GM23248 (cell line): ENCODE data around the gene DLG2.

ENCODE experiments used
- EZH2 ChIP-seq: fragments of 200-600 bp; sonication (generic); IDR thresholded peaks from 2 replicates; pipeline ENCODE4 v1.6.1; 2018; ENCODE audit warnings: antibody characterized with exemption, mild to moderate bottlenecking; ENCODE audit not compliant: insufficient read depth, poor library complexity, severe bottlenecking
- EZH2phosphoT487 ChIP-seq: fragments of 200-600 bp; sonication (generic); IDR thresholded peaks from 2 replicates; pipeline ENCODE4 v1.6.1; 2018; ENCODE audit warnings: antibody characterized with exemption, moderate library complexity, mild to moderate bottlenecking, low read depth; ENCODE audit not compliant: insufficient read depth

- TF ChIP-seq EZH2phosphoT487, result no peak
- TF ChIP-seq EZH2, result no peak
These were observed 182.7 kb downstream of the DLG2 start for GRCh38 chr11:85444479-85444878.
